SK-N-SH treated with all-trans-retinoic acid at 6 μM for 48 hours (cell line): ENCODE measurements around the gene CLCN1.

Source experiments
- ATAC-seq: fragments of 200-7000 bp; cut with Tn5 transposase; 3 replicates; pipeline ENCODE4 v1.9.1; 2020; ENCODE audit warnings: mild to moderate bottlenecking, moderate library complexity
- ARNTL ChIP-seq: fragments of 450-650 bp; formaldehyde crosslinking; IDR thresholded peaks from 2 replicates; pipeline ENCODE4 v1.5.0; 2020; ENCODE audit warnings: low read depth, mild to moderate bottlenecking, moderate library complexity, borderline replicate concordance
- BACH2 ChIP-seq: fragments of 250-450 bp; sonication (Bioruptor Pico); IDR thresholded peaks from 2 replicates; pipeline ENCODE4 v1.9.0; 2021; ENCODE audit warnings: mild to moderate bottlenecking, borderline replicate concordance
- ESRRG ChIP-seq: fragments of 250-450 bp; sonication (Bioruptor Pico); IDR thresholded peaks from 2 replicates; pipeline ENCODE4 v1.6.1; 2021; ENCODE audit warnings: mild to moderate bottlenecking
- GLIS3 ChIP-seq: fragments of 250-450 bp; sonication (Bioruptor Pico); IDR thresholded peaks from 2 replicates; pipeline ENCODE4 v1.5.0; 2020; ENCODE audit warnings: mild to moderate bottlenecking, moderate library complexity
- ISL1 ChIP-seq: fragments of 250-450 bp; sonication (Bioruptor Pico); IDR thresholded peaks from 2 replicates; pipeline ENCODE4 v2.1.2; 2022; ENCODE audit warnings: mild to moderate bottlenecking, moderate library complexity
- OSR1 ChIP-seq: fragments of 250-450 bp; sonication (Bioruptor Pico); IDR thresholded peaks from 2 replicates; pipeline ENCODE4 v1.8.0; 2022; ENCODE audit warnings: moderate library complexity, mild to moderate bottlenecking, inconsistent platforms
- PPARA ChIP-seq: fragments of 250-450 bp; sonication (Bioruptor Pico); IDR thresholded peaks from 2 replicates; pipeline ENCODE4 v1.5.0; 2020; ENCODE audit warnings: mild to moderate bottlenecking, borderline replicate concordance
- RARB ChIP-seq: fragments of 250-450 bp; sonication (Bioruptor Pico); IDR thresholded peaks from 2 replicates; pipeline ENCODE4 v1.8.0; 2021; ENCODE audit warnings: mild to moderate bottlenecking, moderate library complexity
- SNAI2 ChIP-seq: fragments of 250-450 bp; sonication (Bioruptor Pico); IDR thresholded peaks from 2 replicates; pipeline ENCODE4 v1.5.0; 2020; ENCODE audit warnings: mild to moderate bottlenecking, moderate library complexity
- TOX ChIP-seq: fragments of 250-450 bp; sonication (Bioruptor Pico); IDR thresholded peaks from 2 replicates; pipeline ENCODE4 v1.8.0; 2021; ENCODE audit warnings: mild to moderate bottlenecking, moderate library complexity, borderline replicate concordance
- ZC3H10 ChIP-seq: fragments of 250-450 bp; sonication (Bioruptor Pico); IDR thresholded peaks from 2 replicates; pipeline ENCODE4 v1.5.1; 2021; ENCODE audit warnings: mild to moderate bottlenecking, moderate library complexity
- ZNF565 ChIP-seq: fragments of 450-650 bp; formaldehyde crosslinking; conservative IDR thresholded peaks from 2 replicates; pipeline ENCODE4 v1.5.0; 2020; ENCODE audit warnings: low read depth, mild to moderate bottlenecking, moderate library complexity
- ZNF70 ChIP-seq: fragments of 450-650 bp; formaldehyde crosslinking; IDR thresholded peaks from 2 replicates; pipeline ENCODE4 v1.5.0; 2020; ENCODE audit warnings: mild to moderate bottlenecking, moderate library complexity
- ZNF8 ChIP-seq: fragments of 450-650 bp; formaldehyde crosslinking; IDR thresholded peaks from 2 replicates; pipeline ENCODE4 v1.5.0; 2020; ENCODE audit warnings: mild to moderate bottlenecking, moderate library complexity
- TF ChIP-seq, protein P1 (sequence below): fragments of 250-450 bp; sonication (Bioruptor Pico); IDR thresholded peaks from 2 replicates; pipeline ENCODE4 v1.5.1; 2021; ENCODE audit warnings: mild to moderate bottlenecking, moderate library complexity
- TF ChIP-seq, protein P2 (sequence below): fragments of 250-450 bp; sonication (Bioruptor Pico); IDR thresholded peaks from 2 replicates; pipeline ENCODE4 v1.5.0; 2020; ENCODE audit warnings: mild to moderate bottlenecking, moderate library complexity
- TF ChIP-seq, protein P3 (sequence below): fragments of 250-450 bp; sonication (Bioruptor Pico); IDR thresholded peaks from 2 replicates; pipeline ENCODE4 v1.8.0; 2020; ENCODE audit warnings: mild to moderate bottlenecking, moderate library complexity, borderline replicate concordance
- TF ChIP-seq, protein P4 (sequence below): fragments of 250-450 bp; sonication (Bioruptor Pico); IDR thresholded peaks from 2 replicates; pipeline ENCODE4 v1.5.1; 2020; ENCODE audit warnings: low read depth, mild to moderate bottlenecking, moderate library complexity

Gene CLCN1

DNA sequence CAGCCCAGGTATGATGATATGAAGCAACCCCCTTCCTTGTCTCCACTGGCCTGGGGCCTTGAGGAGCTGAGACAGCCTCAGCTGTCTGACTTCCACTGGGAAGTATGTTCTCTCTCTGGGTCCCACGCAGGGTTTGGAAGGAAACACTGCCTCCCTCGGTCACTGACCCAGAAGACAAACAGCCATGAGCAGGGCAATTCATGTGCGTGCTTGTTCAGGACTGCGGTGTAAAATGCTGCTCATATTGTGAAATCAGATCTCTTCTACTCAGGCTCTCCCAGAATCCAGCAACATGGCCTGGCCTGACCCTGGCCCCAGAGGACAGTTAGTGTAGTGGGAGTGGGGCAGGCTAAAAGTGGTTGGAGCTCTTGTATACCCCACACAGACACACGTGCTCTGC, 2.8 kb downstream of the CLCN1 start (continued):
- TF ChIP-seq TOX (CRISPR knock-in tag), result no peak
- TF ChIP-seq, protein P1, sequence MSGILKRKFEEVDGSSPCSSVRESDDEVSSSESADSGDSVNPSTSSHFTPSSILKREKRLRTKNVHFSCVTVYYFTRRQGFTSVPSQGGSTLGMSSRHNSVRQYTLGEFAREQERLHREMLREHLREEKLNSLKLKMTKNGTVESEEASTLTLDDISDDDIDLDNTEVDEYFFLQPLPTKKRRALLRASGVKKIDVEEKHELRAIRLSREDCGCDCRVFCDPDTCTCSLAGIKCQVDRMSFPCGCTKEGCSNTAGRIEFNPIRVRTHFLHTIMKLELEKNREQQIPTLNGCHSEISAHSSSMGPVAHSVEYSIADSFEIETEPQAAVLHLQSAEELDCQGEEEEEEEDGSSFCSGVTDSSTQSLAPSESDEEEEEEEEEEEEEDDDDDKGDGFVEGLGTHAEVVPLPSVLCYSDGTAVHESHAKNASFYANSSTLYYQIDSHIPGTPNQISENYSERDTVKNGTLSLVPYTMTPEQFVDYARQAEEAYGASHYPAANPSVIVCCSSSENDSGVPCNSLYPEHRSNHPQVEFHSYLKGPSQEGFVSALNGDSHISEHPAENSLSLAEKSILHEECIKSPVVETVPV (CRISPR knock-in tag), result no peak

- no peak for TF ChIP-seq GLIS3 (CRISPR knock-in tag)
- no peak for TF ChIP-seq BACH2
- TF ChIP-seq ZNF8 (CRISPR knock-in tag), result no peak
- TF ChIP-seq ZNF70 (CRISPR knock-in tag), result no peak
- no peak for TF ChIP-seq ISL1 (CRISPR knock-in tag)
- TF ChIP-seq OSR1, result no peak
- TF ChIP-seq, protein P1 (CRISPR knock-in tag), result no peak
- TF ChIP-seq RARB (CRISPR knock-in tag), result no peak
- ATAC-seq, result no peak
Observed at GRCh38 chr7:143320620-143321019, 4.7 kb downstream of the CLCN1 start.

DNA sequence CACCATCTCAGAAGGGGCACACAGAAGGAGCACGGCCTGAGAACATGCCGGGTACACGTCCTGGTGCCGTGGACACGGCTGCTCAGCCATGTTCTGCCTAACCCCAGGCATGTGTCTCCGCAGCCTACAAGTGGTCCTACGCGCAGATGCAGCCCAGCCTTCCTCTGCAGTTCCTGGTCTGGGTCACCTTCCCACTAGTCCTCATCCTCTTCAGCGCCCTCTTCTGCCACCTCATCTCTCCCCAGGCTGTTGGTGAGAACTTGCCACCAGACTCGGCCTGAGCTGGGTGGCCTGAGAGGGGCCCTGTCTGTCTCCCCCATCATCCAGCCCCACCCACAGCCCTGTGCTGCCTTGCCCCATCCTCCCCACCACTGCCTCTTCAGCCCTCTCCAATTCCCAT, 5.3 kb downstream of the CLCN1 start:
- TF ChIP-seq, protein P2, sequence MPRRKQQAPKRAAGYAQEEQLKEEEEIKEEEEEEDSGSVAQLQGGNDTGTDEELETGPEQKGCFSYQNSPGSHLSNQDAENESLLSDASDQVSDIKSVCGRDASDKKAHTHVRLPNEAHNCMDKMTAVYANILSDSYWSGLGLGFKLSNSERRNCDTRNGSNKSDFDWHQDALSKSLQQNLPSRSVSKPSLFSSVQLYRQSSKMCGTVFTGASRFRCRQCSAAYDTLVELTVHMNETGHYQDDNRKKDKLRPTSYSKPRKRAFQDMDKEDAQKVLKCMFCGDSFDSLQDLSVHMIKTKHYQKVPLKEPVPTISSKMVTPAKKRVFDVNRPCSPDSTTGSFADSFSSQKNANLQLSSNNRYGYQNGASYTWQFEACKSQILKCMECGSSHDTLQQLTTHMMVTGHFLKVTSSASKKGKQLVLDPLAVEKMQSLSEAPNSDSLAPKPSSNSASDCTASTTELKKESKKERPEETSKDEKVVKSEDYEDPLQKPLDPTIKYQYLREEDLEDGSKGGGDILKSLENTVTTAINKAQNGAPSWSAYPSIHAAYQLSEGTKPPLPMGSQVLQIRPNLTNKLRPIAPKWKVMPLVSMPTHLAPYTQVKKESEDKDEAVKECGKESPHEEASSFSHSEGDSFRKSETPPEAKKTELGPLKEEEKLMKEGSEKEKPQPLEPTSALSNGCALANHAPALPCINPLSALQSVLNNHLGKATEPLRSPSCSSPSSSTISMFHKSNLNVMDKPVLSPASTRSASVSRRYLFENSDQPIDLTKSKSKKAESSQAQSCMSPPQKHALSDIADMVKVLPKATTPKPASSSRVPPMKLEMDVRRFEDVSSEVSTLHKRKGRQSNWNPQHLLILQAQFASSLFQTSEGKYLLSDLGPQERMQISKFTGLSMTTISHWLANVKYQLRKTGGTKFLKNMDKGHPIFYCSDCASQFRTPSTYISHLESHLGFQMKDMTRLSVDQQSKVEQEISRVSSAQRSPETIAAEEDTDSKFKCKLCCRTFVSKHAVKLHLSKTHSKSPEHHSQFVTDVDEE, result no peak
- TF ChIP-seq SNAI2 (no peak), PPARA (CRISPR knock-in tag) (no peak)
- TF ChIP-seq, protein P1 (CRISPR knock-in tag), result no peak
- TF ChIP-seq, all 23 proteins: peak for 0
- ATAC-seq, result no peak

DNA sequence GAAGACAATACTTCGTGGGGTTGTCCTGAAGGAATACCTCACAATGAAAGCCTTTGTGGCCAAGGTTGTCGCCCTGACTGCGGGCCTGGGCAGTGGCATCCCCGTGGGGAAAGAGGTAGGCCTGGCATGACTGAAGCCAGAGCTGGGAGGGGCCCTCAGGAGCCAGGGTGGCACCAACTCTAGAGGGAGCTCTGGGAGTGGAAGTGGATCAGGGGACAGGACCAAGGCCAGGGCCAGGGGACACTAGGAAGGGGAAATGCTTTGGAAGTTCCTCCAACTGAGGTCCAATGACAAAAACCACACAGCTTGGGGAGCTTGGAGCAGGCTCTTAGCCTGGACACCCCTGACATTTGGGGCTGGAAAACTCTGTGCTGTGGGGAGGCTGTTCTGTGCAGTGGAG, 5.8 kb downstream of the CLCN1 start:
- TF ChIP-seq OSR1 (no peak), TOX (CRISPR knock-in tag) (no peak), SNAI2 (no peak), GLIS3 (CRISPR knock-in tag) (no peak), ESRRG (CRISPR knock-in tag) (no peak), ZC3H10 (CRISPR knock-in tag) (no peak), ARNTL (CRISPR knock-in tag) (no peak), ZNF565 (CRISPR knock-in tag) (no peak), ZNF8 (CRISPR knock-in tag) (no peak), RARB (CRISPR knock-in tag) (no peak)
- TF ChIP-seq, protein P1 (CRISPR knock-in tag), result no peak
- TF ChIP-seq, protein P3, sequence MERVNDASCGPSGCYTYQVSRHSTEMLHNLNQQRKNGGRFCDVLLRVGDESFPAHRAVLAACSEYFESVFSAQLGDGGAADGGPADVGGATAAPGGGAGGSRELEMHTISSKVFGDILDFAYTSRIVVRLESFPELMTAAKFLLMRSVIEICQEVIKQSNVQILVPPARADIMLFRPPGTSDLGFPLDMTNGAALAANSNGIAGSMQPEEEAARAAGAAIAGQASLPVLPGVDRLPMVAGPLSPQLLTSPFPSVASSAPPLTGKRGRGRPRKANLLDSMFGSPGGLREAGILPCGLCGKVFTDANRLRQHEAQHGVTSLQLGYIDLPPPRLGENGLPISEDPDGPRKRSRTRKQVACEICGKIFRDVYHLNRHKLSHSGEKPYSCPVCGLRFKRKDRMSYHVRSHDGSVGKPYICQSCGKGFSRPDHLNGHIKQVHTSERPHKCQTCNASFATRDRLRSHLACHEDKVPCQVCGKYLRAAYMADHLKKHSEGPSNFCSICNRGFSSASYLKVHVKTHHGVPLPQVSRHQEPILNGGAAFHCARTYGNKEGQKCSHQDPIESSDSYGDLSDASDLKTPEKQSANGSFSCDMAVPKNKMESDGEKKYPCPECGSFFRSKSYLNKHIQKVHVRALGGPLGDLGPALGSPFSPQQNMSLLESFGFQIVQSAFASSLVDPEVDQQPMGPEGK, result no peak
- TF ChIP-seq, protein P4, sequence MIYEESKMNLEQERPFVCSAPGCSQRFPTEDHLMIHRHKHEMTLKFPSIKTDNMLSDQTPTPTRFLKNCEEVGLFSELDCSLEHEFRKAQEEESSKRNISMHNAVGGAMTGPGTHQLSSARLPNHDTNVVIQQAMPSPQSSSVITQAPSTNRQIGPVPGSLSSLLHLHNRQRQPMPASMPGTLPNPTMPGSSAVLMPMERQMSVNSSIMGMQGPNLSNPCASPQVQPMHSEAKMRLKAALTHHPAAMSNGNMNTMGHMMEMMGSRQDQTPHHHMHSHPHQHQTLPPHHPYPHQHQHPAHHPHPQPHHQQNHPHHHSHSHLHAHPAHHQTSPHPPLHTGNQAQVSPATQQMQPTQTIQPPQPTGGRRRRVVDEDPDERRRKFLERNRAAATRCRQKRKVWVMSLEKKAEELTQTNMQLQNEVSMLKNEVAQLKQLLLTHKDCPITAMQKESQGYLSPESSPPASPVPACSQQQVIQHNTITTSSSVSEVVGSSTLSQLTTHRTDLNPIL (CRISPR knock-in tag), result no peak
- TF ChIP-seq, protein P2, result no peak
- ATAC-seq, result peak; percentile 75
